ENCODE measurements around the gene HSH2D.

HSH2D gene

DNA sequence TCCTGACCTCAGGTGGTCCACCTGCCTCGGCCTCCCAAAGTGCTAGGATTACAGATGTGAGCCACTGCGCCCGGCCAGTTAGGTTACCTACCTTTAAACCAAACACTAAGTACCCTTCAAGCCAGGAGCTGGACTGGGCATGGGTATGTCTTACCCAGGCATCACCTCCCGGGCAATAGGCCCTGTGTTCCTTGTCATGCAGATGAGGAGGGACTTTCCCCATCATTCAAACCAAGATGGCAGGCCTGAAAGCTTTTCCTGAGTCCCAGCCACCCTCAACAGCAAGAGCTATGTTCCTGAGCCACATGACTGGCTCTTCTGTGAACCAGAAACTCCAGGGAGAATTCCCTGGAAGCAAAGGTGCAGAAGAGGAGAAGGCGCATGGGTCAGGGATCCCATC, 22.3 kb upstream of the HSH2D start:
- no peak for DNase-seq

DNA sequence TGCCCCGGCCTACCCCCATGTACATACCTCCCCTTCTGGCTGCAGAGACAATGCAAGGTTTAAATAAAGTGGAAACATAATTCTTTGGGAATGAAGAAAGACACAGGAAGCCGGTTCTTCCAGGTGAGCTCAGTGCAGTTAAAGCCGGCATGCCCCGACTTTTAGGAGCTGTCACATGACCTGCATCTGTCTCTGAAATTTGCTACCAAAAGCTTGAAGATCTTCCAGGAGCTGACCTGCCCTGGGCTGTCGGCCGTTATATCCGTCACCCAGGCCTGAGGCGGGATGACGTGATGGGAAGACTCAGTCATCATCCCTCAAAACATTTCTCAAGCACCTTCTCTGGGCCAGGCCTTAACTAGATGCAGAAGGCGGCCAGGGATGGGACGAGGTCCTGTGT, 21.5 kb upstream of the HSH2D start:
- DNase-seq: no peak

DNA sequence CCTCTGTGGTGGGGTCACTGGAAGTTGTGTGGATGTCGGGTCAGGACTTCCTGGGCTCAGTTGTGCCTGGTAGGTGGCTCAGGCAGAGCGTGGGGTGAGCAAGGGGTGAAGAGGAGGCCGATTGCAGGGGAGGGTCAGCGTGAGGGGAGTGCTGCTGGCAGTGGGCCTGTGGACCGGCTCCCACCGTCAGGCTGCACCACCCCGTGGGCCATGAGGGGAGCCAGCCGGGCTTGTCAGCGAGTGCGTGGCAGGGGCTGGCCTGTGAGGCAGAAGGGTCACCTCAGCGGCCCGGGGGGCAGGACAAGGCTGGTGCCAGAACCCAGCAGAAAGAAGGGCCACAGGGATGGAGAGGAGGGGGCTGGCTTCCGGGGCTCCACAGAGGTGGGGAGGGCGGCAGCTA, 18.5 kb upstream of the HSH2D start:
- DNase-seq: no peak

DNA sequence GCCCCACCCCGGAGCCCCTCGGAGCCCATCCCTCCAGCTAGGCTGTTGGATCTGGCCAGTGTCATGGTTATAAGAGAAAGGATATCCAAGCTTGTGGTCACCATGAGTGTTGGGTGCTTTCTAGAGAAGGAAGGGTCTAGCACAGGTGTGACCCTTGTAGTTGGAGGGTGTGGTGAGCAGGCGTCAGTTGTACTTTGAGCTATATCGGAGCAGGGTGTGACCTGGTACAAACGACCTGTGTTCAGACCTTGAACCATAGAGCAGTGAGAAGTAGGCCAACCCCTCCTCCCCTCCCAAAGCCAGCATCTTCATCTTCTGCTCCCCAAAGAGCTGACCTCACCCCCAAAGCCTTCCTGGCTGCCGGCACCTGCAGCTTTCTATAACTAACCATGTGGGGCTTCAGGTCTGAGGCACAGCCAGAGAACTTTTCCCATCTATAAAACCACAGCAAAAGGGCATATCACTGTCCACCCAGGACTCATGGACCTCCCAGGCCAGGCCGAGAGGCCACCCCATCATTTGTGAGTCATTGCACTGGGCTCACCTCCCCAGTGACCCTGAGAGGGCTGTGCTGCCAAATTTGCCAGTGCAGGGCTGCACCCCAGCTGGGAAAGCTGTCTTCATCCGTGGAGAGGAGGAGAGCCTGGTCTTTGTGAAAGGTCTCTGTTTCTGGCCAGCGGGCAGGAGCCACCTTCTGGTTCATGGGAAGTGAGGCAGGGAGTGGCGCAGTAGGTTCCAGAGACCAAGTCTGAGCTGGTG, 17.6 kb upstream of the HSH2D start:
- DNase-seq: no peak

DNA sequence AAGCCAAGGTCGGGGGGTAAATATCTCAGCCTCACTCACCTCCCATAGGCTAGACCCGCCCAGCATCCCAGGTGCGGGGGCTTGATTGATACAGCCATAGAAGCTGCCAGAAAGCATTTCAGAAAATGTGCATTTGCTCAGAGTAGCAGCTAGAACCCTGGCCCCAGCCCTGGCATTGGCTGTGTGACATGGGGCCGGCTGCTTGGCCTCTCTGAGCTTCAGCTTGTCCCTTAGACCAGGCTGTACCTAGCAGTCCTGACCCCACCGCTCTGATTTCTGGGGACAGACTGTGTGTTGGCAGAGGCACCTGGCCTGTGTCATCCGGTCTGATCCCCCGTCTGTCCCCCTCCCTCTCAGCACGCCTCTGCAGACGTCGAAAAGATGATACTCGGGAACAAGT, 16.4 kb upstream of the HSH2D start:
- no peak for DNase-seq

DNA sequence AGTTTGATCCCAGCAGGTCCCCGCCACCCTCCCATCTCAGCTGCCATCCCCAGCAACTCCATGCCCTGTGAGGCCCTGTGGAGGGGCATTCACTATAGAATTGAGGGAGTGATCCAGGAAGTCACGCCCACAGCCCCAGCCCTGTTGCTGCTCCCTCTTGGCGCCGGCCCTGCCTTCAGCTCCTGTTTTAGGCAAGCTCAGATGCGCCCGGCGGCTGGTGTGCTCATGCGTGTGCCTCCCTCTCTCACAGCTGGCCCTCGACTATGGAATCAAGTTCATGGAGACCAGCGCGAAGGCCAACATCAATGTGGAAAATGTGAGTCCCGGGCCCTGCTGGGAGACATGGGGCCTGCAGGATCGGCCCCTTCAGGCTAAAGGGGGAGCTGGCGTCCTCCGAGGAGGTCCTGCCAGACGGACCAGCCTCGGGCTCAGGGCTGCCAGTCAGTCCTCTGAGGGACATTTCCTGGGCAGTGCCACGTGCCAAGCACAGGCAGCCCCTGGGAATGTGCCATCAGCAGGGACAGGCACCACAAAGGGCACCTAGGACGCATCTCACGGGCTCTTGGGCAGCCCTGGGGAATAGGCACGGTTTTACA, 15.6 kb upstream of the HSH2D start:
- DNase-seq: no peak

DNA sequence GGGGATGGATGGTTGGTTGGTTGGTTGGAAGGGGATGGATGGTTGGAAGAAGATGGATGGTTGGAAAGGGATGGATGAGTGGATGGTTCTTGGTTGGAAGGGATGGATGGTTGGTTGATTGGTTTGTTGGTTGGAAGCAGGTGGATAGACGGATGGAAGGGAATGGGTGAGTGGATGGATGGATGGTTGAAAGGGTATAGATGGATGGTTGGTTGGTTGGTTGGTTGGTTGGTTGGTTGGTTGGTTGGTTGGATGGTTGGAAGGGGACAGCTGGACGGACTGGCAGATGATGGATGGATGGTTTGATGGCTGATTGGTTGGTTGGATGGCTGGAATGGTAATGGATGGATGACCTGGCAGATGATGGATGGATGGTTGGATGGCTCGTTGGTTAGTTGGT, 11.8 kb upstream of the HSH2D start:
- DNase-seq: no peak

DNA sequence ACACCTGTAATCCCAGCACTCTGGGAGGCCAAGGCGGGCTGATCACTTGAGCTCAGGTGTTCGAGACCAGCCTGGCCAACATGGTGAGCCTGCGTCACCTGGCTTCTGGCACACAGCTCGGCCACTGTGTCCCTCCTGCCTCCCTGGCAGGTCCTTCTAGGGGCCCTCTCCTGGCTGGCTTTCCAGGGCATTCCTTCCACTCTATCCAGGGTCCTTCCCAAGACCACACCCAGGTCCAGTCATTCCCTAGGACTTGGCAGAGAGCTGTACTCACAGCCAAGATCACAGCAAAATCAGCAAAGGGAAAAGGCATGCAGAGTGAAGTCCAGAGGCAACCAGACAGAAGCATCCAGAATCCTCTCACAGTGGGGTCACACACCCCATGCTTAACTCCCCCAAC, 9.7 kb upstream of the HSH2D start:
- no peak for DNase-seq

DNA sequence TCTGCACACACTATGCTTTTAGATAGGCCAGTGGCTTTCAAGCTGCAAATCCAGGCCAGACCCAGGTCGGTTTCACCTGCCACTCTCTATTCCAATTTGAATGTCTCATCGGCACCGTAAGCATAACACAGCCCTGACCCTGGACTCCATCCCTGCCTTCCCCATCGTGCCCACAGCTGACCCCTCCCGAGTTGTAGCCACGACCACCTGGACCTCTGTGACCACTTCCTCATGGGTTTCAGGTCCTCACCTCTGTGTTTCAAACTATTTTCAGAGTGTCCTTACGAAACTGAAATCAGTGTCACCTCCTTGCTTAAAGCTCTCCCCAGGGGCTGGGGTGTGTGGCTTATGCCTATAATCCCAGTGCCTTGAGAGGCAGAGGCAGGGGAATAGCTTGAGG, 9.0 kb upstream of the HSH2D start:
- DNase-seq: no peak

DNA sequence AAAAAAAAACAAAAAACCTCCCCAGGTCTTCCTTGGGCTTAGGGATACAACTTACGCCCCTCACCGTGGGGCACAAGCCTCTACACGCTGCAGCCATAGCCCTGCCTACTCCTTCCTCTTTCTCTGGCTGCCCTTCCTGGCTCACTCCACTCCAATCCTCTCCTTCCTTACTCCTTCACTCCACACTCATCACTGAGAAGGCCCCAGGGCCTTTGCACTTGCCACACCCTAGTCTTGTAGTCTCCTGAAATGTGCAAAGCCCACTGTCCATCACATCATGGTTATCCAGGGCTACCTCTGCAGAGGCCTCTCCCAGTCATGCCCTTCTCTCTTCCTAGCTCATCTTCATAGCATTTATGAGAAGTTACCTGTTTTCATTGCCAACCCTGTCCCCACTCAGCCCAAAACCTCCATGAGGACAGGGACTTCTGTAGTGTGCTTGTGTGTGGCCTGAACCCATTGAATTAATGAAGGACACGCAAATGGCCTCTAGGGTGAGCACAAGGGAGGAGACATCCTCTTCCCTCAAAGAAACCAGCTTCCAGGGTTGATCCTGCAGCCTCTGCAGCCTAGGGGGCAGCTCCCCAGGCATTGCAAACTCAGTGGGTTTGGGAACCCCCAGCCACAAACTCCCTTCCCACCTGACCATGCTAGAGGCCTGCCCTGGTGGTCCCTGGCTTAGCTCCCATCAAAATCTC, 7.9 kb upstream of the HSH2D start:
- DNase-seq: no peak

DNA sequence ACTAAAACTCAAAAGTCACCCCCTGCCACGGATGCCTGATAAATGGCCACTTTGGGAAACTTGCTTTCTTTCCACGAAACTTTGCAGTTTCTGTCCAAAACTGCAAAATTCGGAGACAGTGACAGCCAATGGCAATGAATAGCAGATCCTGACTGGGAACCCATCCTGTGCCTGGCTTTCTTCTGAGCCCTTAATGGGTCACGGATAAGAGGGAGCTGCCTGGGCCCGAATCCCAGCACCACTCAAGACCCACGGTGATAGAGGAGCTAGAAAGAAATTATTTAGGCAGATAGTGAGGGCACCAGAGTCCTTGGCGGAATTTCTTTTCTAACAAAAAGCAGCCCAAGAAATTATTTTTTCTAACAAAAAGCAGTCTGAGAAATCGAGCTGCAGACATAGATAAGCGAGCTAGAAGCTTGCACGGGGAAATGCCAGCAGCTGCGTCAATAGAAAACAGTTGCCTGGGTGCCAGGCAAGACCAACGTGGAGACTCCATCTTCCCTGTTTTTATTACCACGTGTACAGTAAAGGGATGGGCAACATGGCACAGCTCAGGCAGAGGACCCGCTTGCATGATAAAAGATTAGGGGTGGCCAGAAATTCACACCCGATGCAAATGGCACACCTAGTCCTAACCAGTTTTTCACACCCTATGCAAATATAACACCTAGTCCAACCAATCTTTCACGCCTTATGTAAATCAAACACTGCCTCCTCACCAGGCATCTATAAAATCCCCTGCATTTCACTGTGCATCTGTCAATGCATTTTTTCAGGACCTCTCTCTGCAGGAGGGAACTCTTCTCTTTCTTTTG, 7.1 kb upstream of the HSH2D start:
- no peak for DNase-seq

DNA sequence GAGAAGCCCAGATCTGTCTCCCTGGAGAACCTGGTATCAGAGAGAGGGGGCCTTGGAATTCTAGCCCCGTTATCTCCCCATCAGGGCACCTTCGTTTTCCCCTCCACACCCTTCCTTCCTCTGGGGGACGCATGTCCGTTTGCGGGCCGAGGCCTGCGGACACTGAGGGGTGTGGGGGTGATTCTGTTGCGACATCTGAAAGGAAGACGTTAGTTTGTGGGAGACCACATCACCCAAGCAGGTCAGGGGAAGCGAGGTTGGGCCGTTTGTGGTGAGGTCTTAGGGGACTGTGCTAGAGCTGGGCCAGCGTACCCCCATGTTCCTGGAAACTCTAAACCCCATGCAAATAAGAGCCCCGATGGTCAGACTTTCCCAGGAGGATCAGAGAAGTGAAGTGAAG, 3.7 kb upstream of the HSH2D start:
- no peak for DNase-seq

DNA sequence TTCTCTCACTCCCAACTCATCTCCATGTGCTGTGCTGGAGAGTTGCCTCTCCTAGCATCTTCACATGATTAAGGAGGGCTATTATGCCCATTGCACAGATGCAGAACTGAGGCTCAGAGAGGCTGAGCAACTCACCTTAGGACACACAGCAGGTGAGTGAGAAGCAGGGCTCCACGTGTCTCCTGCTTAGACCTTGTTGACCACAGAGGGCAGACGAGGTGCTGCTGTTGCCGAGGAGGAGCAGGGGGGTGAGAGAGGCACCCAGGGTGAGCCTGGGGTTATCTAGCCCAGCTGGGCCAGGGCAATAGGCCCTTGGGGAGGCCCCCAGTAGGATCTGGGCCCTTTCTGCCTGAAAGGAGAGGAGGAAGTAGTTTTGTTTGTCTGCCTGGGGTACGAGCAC, 2.4 kb upstream of the HSH2D start:
- no peak for DNase-seq

DNA sequence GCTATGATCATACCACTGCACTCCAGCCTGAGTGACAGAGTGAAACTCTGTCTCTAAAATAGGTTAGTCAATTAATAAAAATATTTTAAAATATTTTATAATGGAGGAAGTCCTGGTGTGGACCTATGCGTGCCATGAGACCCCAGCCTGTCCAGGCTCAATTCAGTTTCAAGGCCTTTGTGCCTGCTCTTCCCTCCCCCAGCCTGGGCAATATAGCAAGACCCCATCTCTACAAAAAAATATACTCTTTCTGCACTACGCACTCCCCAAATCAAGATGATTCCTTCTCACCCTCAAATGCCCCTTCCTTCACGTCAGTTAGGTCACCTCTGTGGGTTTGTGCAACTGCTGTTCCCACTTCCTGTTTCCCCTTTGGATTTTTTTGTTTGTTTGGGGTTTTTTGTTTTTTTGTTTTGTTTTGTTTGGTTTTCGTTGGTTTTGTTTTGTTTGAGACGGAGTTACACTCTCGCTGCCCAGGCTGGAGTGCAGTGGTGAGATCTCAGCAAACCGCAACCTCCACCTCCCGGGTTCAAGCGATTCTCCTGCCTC, 1.4 kb upstream of the HSH2D start:
- DNase-seq: no peak

DNA sequence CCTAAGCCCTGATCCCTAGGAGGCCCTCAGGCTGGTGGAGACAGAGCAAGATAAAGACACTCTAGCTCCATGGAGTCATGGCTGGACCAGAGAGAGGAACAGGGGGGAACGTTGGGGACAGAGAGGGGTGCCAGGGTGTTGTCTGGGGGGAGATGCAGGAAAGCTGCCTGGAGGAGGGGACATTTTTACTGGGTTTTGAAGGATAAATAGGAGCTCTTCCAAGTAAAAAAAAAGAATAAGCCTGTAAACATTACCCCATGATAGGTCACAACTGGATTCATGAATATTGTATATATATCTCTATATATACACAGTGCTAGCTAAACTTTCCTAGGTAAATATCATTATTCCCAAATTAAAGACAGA, 714 bp downstream of the HSH2D start:
- no peak for DNase-seq

DNA sequence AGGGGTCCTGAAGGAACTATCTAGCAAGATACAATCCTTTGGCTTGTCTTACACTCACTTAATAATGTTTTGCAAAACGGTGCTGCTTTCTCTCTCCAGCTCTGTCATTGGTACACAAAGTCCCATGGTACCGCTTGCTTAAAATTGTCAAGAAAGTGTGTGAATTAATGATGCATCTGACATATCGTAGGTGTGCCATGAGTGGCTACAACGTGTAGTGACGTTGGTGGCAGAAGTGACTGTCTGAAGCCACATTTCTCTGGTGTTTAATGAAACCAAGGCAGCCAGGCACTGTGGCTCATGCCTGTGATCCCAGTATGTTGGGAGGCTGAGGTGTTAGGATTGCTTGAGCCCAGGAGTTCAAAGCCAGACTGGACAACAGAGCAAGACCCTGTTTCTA, 2.6 kb downstream of the HSH2D start:
- no peak for DNase-seq

DNA sequence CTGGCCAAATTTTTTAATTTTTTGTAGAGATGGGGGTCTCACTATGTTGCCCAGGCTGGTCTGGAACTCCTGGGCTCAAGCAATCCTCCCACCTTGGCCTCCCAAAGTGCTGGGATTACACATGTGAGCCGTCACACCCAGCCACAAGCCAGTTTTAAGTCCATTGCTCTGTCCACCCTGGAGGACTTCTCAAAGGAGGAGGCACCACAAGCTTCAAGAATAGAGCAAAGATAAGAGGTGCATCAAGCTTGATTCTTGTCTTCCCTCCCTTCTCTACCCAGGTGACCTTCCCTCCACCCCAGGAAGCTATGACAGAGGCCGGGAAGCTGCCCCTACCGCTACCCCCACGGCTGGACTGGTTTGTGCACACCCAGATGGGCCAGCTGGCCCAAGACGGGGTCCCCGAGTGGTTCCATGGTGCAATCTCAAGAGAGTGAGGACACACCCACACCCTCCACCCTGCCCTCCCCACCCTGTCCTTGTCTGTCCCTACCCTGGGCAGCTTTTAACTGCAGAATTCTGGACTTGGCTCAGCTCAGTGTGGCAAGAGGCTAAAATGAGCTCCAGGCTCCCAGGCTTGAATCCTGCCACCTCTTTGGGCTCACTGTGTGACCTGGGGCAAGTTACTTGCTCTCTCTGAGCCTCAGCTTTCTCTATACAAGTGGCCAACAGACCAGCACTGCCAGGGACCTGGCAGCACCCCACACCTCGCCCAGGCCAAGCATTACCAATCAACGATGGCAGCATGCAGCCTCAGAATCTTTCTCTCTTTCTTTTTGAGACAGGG, 5.2 kb downstream of the HSH2D start:
- no peak for DNase-seq

DNA sequence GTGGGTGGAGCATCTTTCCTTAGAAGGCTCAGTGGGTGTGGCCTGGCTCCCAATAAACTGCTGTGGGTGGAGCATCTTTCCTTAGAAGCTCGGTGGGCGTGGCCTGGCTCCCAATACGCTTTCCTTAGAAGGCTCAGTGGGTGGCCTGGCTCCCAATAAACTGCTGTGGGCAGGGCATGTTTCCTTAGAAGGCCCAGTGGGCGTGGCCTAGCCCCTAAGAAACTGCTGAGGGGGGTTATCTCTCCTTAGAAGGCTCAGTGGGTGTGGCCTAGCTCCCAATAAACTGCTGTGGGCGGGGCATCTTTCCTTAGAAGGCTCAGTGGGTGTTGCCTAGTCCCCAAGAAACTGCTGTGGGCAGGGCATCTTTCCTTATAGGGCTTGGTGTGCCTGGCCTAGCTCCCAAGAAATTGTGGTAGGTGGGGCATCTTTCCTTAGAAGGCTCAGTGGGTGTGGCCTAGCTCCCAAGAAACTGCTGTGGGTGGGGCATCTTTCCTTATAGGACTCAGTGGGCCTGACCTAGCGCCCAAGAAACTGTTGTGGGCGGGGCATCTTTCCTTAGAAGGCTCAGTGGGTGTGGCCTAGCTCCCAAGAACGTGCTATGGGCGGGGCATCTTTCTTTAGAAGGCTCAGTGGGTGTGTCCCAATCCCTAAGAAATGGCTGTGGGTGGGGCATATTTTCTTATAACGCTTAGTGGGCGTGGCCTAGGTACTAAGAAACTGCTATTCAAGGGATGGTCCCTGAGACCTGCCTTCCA, 10.3 kb downstream of the HSH2D start:
- no peak for DNase-seq

DNA sequence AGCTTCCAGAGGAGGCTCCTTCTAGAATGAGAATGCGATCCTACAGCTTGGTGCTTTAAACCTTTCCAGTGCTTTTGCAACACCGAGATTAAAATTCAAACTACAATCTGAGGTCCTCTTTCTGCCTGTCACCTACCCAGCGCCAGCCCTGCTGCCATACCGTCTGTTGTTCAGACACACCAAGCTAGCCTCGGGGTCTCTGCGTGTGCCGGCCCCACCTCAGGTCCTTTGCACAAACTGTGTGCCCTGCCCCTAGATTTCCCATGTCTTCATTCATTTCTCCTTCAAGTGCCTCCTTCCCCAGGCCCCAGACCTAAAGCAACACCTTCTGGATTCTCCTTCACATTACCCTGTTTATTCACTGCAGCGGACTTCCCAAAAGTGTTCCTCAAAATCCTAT, 11.1 kb downstream of the HSH2D start:
- no peak for DNase-seq

DNA sequence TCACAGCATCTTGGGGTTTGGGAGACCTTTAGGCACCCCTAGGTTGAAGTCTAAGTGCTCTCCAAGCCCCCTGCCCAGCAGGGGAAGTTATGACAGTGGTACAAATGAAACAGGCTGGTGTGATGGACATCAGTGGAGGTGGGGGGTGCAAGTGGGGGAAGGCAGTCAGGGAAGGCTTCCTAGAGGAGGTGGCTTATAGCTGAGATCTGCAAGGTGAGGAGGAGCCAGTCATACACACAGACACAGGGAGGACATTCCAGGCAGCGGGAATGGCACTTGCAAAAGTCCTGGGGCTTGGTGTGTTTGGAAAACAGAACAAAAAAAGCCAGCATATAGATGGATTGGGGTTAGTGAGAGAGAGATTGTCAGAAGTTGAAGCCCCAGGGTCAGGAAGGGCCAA, 11.6 kb downstream of the HSH2D start:
- DNase-seq: no peak

DNA sequence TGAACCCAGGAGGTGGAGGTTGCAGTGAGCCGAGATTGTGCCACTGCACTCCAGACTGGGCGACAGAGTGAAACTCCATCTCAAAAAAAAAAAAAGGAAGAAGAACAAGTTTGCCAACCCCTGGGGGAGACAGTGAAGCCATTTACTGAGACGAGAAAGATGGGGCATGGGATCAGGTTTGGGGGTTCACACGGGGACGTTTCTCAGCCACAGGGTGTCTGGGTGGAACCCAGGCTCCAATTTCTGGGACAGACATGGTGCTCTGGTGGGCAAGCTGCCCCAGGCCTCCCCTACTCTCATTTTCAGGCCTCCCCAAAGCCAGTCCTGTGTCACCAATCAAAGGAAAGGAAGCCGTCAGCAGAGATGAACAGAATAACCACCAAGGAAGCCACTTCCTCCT, 13.4 kb downstream of the HSH2D start:
- no peak for DNase-seq

DNA sequence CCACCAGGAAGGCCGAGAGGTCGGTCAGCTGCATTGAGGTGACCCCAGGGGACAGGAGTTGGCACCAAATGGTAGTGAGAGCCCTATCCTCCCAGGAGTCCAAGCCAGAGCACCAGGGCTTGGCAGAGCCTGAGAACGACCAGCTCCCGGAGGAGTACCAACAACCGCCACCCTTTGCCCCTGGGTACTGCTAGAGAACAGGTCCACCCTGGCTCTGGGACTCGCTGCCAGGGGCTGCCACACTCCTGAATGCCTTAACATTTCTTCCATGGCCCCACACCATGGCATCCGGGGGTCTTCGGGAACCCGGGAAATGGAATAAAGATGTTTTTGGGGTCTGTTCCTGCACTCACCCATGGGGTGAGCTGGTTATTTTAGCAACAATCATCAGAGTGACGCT, 14.1 kb downstream of the HSH2D start:
- DNase-seq: no peak
